HEK293T (cell line): ENCODE results near the gene HDAC10.

Experiments used
- CTCF ChIA-PET: fragments of 350-600 bp; formaldehyde crosslinking; extraction: SDS; loops from one replicate; lab custom pipeline; 2021; ENCODE audit warnings: antibody characterized with exemption, inconsistent platforms; lab: Yijun Ruan, JAX
- POLR2A ChIA-PET: fragments of 350-600 bp; formaldehyde crosslinking; extraction: SDS; loops from one replicate; lab custom pipeline; 2020; ENCODE audit warnings: antibody characterized with exemption, inconsistent platforms; lab: Yijun Ruan, JAX
- DNase-seq: peaks from one replicate; pipeline ENCODE4 v3.0.0; 2012; ENCODE audit warnings: mixed read lengths; ENCODE audit errors: extremely low spot score
- ARNT ChIP-seq: fragments of 450-650 bp; IDR thresholded peaks from 2 replicates; pipeline ENCODE4 v1.6.1; 2017; ENCODE audit warnings: mild to moderate bottlenecking
- BHLHE40 ChIP-seq: fragments of 450-650 bp; IDR thresholded peaks from 2 replicates; pipeline ENCODE4 v1.6.1; 2016; ENCODE audit warnings: mild to moderate bottlenecking, moderate library complexity, borderline replicate concordance
- CTBP1 ChIP-seq: fragments of 450-650 bp; IDR thresholded peaks from 2 replicates; pipeline ENCODE4 v1.6.1; 2016; ENCODE audit warnings: borderline replicate concordance
- ELF4 ChIP-seq: fragments of 450-650 bp; IDR thresholded peaks from 2 replicates; pipeline ENCODE4 v1.6.1; 2017; ENCODE audit warnings: antibody characterized with exemption
- FOXA1 ChIP-seq: fragments of 450-650 bp; IDR thresholded peaks from 2 replicates; pipeline ENCODE4 v1.6.1; 2016; ENCODE audit warnings: mild to moderate bottlenecking
- FOXK2 ChIP-seq: fragments of 450-650 bp; IDR thresholded peaks from 2 replicates; pipeline ENCODE4 v1.6.1; 2016; ENCODE audit warnings: mild to moderate bottlenecking
- FOXM1 ChIP-seq: fragments of 450-650 bp; IDR thresholded peaks from 2 replicates; pipeline ENCODE4 v1.6.1; 2017; ENCODE audit warnings: mild to moderate bottlenecking, borderline replicate concordance
- HDGF ChIP-seq: fragments of 450-650 bp; IDR thresholded peaks from 2 replicates; pipeline ENCODE4 v1.6.1; 2017; ENCODE audit warnings: antibody characterized with exemption, borderline replicate concordance
- L3MBTL2 ChIP-seq: fragments of 450-650 bp; conservative IDR thresholded peaks from 2 replicates; pipeline ENCODE4 v1.6.1; 2016; ENCODE audit warnings: mild to moderate bottlenecking
- LEF1 ChIP-seq: fragments of 450-650 bp; IDR thresholded peaks from 2 replicates; pipeline ENCODE4 v1.6.1; 2017; ENCODE audit warnings: mild to moderate bottlenecking, borderline replicate concordance
- NFRKB ChIP-seq: fragments of 450-650 bp; IDR thresholded peaks from 2 replicates; pipeline ENCODE4 v1.6.1; 2016; ENCODE audit warnings: mild to moderate bottlenecking, moderate library complexity
- SP1 ChIP-seq: fragments of 450-650 bp; IDR thresholded peaks from 2 replicates; pipeline ENCODE4 v1.6.1; 2017
- SUZ12 ChIP-seq: fragments of 450-650 bp; IDR thresholded peaks from 2 replicates; pipeline ENCODE4 v1.6.1; 2016; ENCODE audit warnings: mild to moderate bottlenecking
- TARDBP ChIP-seq: fragments of 450-650 bp; IDR thresholded peaks from 2 replicates; pipeline ENCODE4 v1.6.1; 2016
- ZNF384 ChIP-seq: fragments of 450-650 bp; IDR thresholded peaks from 2 replicates; pipeline ENCODE4 v1.6.1; 2016
- TF ChIP-seq, protein P1 (sequence below): fragments of 450-650 bp; IDR thresholded peaks from 2 replicates; pipeline ENCODE4 v1.6.1; 2016

HDAC10 gene

DNA sequence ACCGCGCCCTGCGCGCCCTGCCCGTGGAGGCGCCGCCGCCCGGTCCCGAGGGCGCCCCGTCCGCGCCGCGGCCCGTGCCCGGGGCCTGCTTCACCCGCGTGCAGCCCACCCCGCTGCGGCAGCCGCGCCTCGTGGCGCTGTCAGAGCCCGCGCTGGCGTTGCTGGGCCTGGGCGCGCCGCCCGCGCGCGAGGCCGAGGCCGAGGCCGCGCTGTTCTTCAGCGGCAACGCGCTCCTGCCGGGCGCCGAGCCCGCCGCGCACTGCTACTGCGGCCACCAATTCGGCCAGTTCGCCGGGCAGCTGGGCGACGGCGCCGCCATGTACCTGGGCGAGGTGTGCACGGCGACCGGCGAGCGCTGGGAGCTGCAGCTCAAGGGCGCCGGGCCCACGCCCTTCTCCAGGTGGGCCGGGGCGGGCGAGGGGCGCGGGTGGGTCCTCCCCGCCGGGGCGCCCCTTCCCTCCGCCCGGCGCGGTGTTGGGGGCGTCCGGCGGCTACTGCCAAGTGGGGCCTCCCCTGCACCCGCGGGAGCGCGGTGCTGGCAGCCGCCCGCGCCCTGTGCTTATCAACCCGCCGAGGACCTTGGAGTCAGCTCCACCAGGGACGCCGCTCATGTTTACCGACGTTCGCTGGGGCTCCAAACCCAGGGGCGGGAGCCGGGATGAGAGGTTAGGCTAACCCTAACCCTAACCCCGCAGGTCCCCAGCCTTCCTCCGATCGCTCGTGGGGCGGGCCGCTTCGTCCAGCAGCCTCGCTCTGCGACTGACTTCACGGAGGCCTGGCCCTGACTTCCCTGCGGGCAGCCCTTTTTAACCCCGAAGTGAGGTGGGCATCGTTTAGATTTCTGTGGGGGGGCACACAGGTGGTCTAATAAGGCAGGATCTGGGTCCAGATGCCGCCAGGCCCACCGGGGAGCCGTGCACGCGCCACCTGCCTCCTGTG is 49.6 kb downstream of the HDAC10 start:
- ChIA-PET CTCF (no interaction called here), POLR2A (interaction anchor here (0.9 kb wide), 1 partner anchor 11 kb away, joined by 3 read pairs; no protein-coding TSS in a partner anchor)
- TF ChIP-seq ARNT (no peak), L3MBTL2 (peak; percentile 40)
- no peak for DNase-seq

GRCh38 chr22:50200461-50201190 is 50.4 kb downstream of the HDAC10 start, which contains the start of gene SELENOO:
TSS of gene SELENOO (plus strand) at chr22:50201011. CDS start at chr22:50201037, 26 bp downstream.
- CTCF ChIA-PET = no interaction called here

DNA sequence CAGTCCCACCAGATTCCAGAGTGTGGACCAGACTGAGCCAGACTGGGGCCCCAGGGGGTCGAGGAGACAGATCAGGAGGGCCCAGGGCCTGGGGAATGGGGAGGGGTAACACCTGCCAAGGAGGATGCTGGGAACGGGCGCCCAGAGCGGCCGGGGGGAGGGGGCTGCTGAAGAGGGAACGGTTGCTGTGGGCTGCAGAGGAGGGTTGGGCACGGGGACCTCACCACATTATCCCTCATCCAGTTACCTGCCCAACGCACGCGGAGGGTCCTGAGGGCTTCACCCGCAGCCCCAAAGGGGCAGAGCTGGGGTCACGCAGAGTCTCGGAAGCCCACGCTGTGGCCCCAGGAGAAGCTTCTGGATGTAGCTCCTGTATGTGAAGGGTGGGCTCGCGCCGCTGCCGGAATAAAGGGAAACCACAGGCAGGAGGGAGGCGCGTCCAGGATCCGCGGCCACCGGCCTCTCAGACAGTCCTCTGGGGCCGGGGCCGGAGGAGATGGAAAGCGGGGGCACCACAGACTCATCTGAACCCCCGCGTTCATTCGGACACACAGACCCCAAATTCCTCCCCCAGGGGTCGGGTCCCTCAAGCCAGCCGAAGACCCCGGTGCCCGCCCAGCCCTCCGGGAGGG is 51.1 kb downstream of the HDAC10 start:
- TF ChIP-seq L3MBTL2 (peak; percentile 40; the same call in 1 of the 2 replicates), FOXM1 (no peak)
- no peak for DNase-seq
- ChIA-PET CTCF (no interaction called here), POLR2A (interaction anchor here (1.5 kb wide), 1 partner anchor 10 kb away, joined by 5 read pairs; no protein-coding TSS in a partner anchor)

More at GRCh38 chr22:50200461-50201190, 50.4 kb downstream of the HDAC10 start, which contains the start of gene SELENOO:
- TF ChIP-seq, protein P1, sequence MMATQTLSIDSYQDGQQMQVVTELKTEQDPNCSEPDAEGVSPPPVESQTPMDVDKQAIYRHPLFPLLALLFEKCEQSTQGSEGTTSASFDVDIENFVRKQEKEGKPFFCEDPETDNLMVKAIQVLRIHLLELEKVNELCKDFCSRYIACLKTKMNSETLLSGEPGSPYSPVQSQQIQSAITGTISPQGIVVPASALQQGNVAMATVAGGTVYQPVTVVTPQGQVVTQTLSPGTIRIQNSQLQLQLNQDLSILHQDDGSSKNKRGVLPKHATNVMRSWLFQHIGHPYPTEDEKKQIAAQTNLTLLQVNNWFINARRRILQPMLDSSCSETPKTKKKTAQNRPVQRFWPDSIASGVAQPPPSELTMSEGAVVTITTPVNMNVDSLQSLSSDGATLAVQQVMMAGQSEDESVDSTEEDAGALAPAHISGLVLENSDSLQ = peak; percentile 98
- no peak for TF ChIP-seq CTBP1
- no peak for TF ChIP-seq FOXM1
- TF ChIP-seq ELF4 = no peak
- POLR2A ChIA-PET = interaction anchor here (0.9 to 1.5 kb wide), 2 partner anchors 10 kb away, joined by 3 to 5 read pairs; no protein-coding TSS in a partner anchor
- peak; percentile 97 for DNase-seq

DNA sequence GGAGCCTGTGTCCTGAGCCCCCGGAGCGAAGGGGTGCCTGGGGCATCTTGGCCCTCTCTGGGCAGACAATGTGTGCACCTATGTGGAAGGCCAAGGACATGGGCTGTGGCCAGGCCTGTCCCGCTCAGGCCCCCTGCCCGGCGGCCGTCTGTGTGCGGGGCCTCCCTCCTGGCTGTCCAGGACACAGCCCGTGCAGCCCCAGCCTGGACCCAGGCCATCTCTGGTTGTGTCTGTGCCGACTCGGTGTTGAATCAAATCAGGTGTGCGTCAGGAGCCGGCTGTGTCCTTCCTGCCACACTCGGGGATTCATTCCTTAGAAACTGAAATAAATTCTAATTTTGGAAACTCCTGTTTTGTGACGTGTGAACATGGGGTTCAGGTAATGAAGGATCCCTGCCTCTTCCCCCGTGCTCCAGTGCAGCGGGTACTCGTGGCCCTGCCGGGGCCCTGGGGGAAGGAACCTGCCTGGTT is 51.8 kb downstream of the HDAC10 start:
- POLR2A ChIA-PET = interaction anchor here (1.5 kb wide), 1 partner anchor 9 kb away, joined by 5 read pairs; no protein-coding TSS in a partner anchor
- no peak for DNase-seq
- CTCF ChIA-PET = no interaction called here
- TF ChIP-seq SUZ12 = no peak
- no peak for TF ChIP-seq TARDBP
- TF ChIP-seq BHLHE40 = no peak
- no peak for TF ChIP-seq SP1
- no peak for TF ChIP-seq HDGF
- TF ChIP-seq ARNT = no peak
- no peak for TF ChIP-seq FOXK2
- TF ChIP-seq, protein P1 = no peak
- TF ChIP-seq ZNF384 = no peak

- ChIA-PET POLR2A (no interaction called here), CTCF (no interaction called here)
- TF ChIP-seq FOXM1 (no peak), FOXK2 (no peak), SUZ12 (no peak), TARDBP (no peak), BHLHE40 (no peak), HDGF (no peak), L3MBTL2 (no peak), FOXA1 (no peak), NFRKB (no peak), ARNT (no peak)
Observed at GRCh38 chr22:50198624-50199017, 52.4 kb downstream of the HDAC10 start.

DNA sequence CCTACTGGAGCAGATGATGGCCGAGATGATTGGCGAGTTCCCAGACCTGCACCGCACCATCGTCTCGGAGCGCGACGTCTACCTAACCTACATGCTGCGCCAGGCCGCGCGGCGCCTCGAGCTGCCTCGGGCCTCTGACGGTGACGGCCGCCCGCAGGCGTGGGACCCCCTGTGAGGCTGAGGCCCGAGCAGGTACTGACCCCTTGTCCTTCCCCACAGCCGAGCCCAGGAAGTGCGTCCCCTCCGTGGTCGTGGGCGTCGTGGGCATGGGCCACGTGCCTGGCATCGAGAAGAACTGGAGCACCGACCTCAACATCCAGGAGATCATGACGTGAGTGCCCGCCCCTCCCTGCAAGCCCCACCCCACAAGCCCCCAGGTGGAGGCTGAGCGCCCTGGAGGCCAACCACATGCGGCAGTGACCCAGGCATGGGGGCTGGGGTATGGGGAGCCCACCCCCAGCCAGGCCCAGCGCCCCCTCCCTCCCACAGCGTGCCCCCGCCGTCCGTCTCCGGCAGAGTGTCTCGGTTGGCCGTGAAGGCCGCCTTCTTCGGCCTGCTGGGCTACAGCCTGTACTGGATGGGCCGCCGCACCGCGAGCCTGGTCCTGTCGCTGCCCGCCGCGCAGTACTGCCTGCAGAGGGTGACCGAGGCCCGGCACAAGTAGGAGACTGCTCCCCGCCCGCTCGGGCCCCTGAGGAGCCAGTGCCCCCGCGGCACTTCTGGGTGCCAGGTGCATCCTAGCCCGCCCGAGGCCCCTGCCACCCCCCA is 53.0 kb downstream of the HDAC10 start:
- ChIA-PET CTCF (no interaction called here), POLR2A (no interaction called here)
- TF ChIP-seq LEF1 (no peak), TARDBP (no peak), BHLHE40 (no peak), NFRKB (no peak), HDGF (no peak), ELF4 (no peak), SUZ12 (no peak), FOXA1 (no peak), SP1 (no peak), L3MBTL2 (no peak), ZNF384 (no peak)
- TF ChIP-seq, protein P1 = no peak
- DNase-seq = no peak

More at GRCh38 chr22:50198624-50199017, 52.4 kb downstream of the HDAC10 start:
- no peak for DNase-seq
